ENCODE data around the gene ANGPTL1.

The ANGPTL1 gene

GRCh38 chr1:178870944-178871343, at the start of gene ANGPTL1:
Gene ANGPTL1, minus strand, starts transcription at chr1:178871077. Its CDS starts 5,301 bp downstream, at chr1:178865776.
- no peak for DNase-seq (ENCODE audit: low read depth in 3 of 3)

GRCh38 chr1:178919581-178919980, 48.7 kb upstream of the ANGPTL1 start:
- no peak for DNase-seq (ENCODE audit: low read depth in 3 of 3)

- DNase-seq (ENCODE audit: low read depth in 3 of 3), result no peak
These were observed 48.1 kb upstream of the ANGPTL1 start for GRCh38 chr1:178918955-178919354.

GRCh38 chr1:178918308-178918707, 47.4 kb upstream of the ANGPTL1 start:
- no peak for DNase-seq (ENCODE audit: low read depth in 3 of 3)

GRCh38 chr1:178916448-178917174, 45.7 kb upstream of the ANGPTL1 start:
- DNase-seq (ENCODE audit: low read depth in 3 of 3), result no peak

GRCh38 chr1:178912597-178912996, 41.7 kb upstream of the ANGPTL1 start:
- no peak for DNase-seq (ENCODE audit: low read depth in 3 of 3)

GRCh38 chr1:178910023-178910422, 39.1 kb upstream of the ANGPTL1 start:
- no peak for DNase-seq (ENCODE audit: low read depth in 3 of 3)

- DNase-seq (ENCODE audit: low read depth in 3 of 3), result no peak
These were observed 37.5 kb upstream of the ANGPTL1 start for GRCh38 chr1:178908358-178908757.

- DNase-seq (ENCODE audit: low read depth in 3 of 3), result no peak
These were observed 30.7 kb upstream of the ANGPTL1 start for GRCh38 chr1:178901482-178902125.

GRCh38 chr1:178899402-178899801, 28.5 kb upstream of the ANGPTL1 start:
- no peak for DNase-seq (ENCODE audit: low read depth in 3 of 3)

- DNase-seq (ENCODE audit: low read depth in 3 of 3), result no peak
These were observed 27.5 kb upstream of the ANGPTL1 start for GRCh38 chr1:178898401-178898800.

GRCh38 chr1:178895928-178896327, 25.1 kb upstream of the ANGPTL1 start:
- DNase-seq (ENCODE audit: low read depth in 3 of 3), result no peak

GRCh38 chr1:178886551-178886950, 15.7 kb upstream of the ANGPTL1 start:
- no peak for DNase-seq (ENCODE audit: low read depth in 3 of 3)

- no peak for DNase-seq (ENCODE audit: low read depth in 3 of 3)
These were observed 15.0 kb upstream of the ANGPTL1 start for GRCh38 chr1:178885869-178886268.

GRCh38 chr1:178881950-178882349, 11.1 kb upstream of the ANGPTL1 start:
- DNase-seq (ENCODE audit: low read depth in 3 of 3), result no peak

GRCh38 chr1:178877896-178878295, 7.0 kb upstream of the ANGPTL1 start:
- DNase-seq (ENCODE audit: low read depth in 3 of 3), result no peak

- DNase-seq (ENCODE audit: low read depth in 3 of 3), result no peak
These were observed 5.1 kb upstream of the ANGPTL1 start for GRCh38 chr1:178875936-178876335.

GRCh38 chr1:178874966-178875365, 4.1 kb upstream of the ANGPTL1 start:
- no peak for DNase-seq (ENCODE audit: low read depth in 3 of 3)

GRCh38 chr1:178871551-178872320, 859 bp upstream of the ANGPTL1 start:
- no peak for DNase-seq (ENCODE audit: low read depth in 3 of 3)

- no peak for DNase-seq (ENCODE audit: low read depth in 3 of 3)
These were observed 656 bp downstream of the ANGPTL1 start for GRCh38 chr1:178870221-178870620.

GRCh38 chr1:178869119-178869697, 1.7 kb downstream of the ANGPTL1 start:
- no peak for DNase-seq (ENCODE audit: low read depth in 3 of 3)

- no peak for DNase-seq (ENCODE audit: low read depth in 3 of 3)
These were observed 2.2 kb downstream of the ANGPTL1 start for GRCh38 chr1:178868706-178869105.

All from stimulated activated CD4-positive, alpha-beta T cell treated with anti-CD3 and anti-CD28 coated beads, TNF-alpha, amount 100 ng/mL, for 48 hours (primary cell).